NB4 (cell line): ENCODE data around the gene CFL1.

Experiments
- CTCF ChIP-seq: IDR thresholded peaks from one replicate; pipeline ENCODE4 v1.5.1; 2012; ENCODE audit warnings: low read depth, low read length
- MAX ChIP-seq: IDR thresholded peaks from 2 replicates; pipeline ENCODE4 v1.6.1; 2011; ENCODE audit warnings: low read depth, low read length
- POLR2A ChIP-seq: IDR thresholded peaks from 2 replicates; pipeline ENCODE4 v1.6.1; 2011; ENCODE audit warnings: mild to moderate bottlenecking; ENCODE audit not compliant: insufficient read length; ENCODE audit errors: extremely low read depth

- TF ChIP-seq POLR2A (no peak), CTCF (no peak), MAX (no peak)
These were observed 41.3 kb downstream of the CFL1 start for GRCh38 chr11:65816696-65817095.
